DND-41 (cell line): ENCODE results near the gene ST8SIA2.

ENCODE experiments used
- ATAC-seq: fragments of 200-7000 bp; cut with Tn5 transposase; 3 replicates; pipeline ENCODE4 v1.9.1; 2021; ENCODE audit warnings: low read depth; ENCODE audit not compliant: insufficient read depth
- DNase-seq: peaks from one replicate; pipeline ENCODE4 v3.0.0-alpha.2; 2020
- H2AFZ ChIP-seq: 2 replicates; pipeline ENCODE4 v1.6.0; 2012; ENCODE audit warnings: low read depth, low read length
- H3K27ac ChIP-seq: 2 replicates; pipeline ENCODE4 v1.5.1; 2012; ENCODE audit warnings: low read length, inconsistent platforms
- H3K27me3 ChIP-seq: fragments of 200-600 bp; sonication (generic); 2 replicates; pipeline ENCODE4 v1.6.0; 2012; ENCODE audit warnings: low read length, mild to moderate bottlenecking, inconsistent platforms; ENCODE audit not compliant: insufficient read depth, poor library complexity
- H3K36me3 ChIP-seq: 2 replicates; pipeline ENCODE4 v1.5.1; 2012; ENCODE audit warnings: low read length, inconsistent platforms; ENCODE audit not compliant: insufficient read depth
- H3K4me1 ChIP-seq: 2 replicates; pipeline ENCODE4 v1.5.1; 2012; ENCODE audit warnings: mild to moderate bottlenecking, low read length; ENCODE audit not compliant: insufficient read depth
- H3K4me2 ChIP-seq: 2 replicates; pipeline ENCODE4 v1.6.0; 2012; ENCODE audit warnings: mild to moderate bottlenecking, moderate library complexity, low read length, inconsistent platforms; ENCODE audit not compliant: insufficient read depth
- H3K4me3 ChIP-seq, 2 experiments: fragments of 200-600 bp in 1 of 2; shearing (Covaris generic) in 1 of 2; 2 replicates each; pipeline ENCODE4 v1.5.1; 2012 to 2016; ENCODE audit warnings: inconsistent platforms in 2 of 2, low read length in 2 of 2, mild to moderate bottlenecking in 2 of 2, low read depth in 1 of 2, moderate library complexity in 1 of 2
- H3K79me2 ChIP-seq: 2 replicates; pipeline ENCODE4 v1.6.0; 2012; ENCODE audit warnings: low read length, inconsistent platforms; ENCODE audit not compliant: insufficient read depth
- H3K9ac ChIP-seq: 2 replicates; pipeline ENCODE4 v1.6.0; 2012; ENCODE audit warnings: low read depth, mild to moderate bottlenecking, inconsistent platforms, low read length, moderate library complexity
- H3K9me3 ChIP-seq: 2 replicates; pipeline ENCODE4 v1.5.1; 2012; ENCODE audit warnings: low read length, moderate library complexity, mild to moderate bottlenecking, inconsistent platforms; ENCODE audit not compliant: insufficient read depth, severe bottlenecking
- H4K20me1 ChIP-seq: 2 replicates; pipeline ENCODE4 v1.6.0; 2012; ENCODE audit warnings: low read length; ENCODE audit not compliant: insufficient read depth
- EZH2 ChIP-seq: IDR thresholded peaks from 3 replicates; pipeline ENCODE4 v1.6.1; 2012; ENCODE audit warnings: borderline replicate concordance, low read depth, mild to moderate bottlenecking, moderate library complexity, low read length, inconsistent platforms; ENCODE audit not compliant: severe bottlenecking
- TF ChIP-seq, protein P1 (sequence below): IDR thresholded peaks from 2 replicates; pipeline ENCODE4 v1.5.1; 2012; ENCODE audit warnings: borderline replicate concordance, low read length, moderate library complexity, mild to moderate bottlenecking; ENCODE audit not compliant: poor library complexity, severe bottlenecking; ENCODE audit errors: extremely low read depth

Gene ST8SIA2

GRCh38 chr15:92410537-92410936, 16.9 kb downstream of the ST8SIA2 start:
- H2AFZ ChIP-seq, result no peak overlapping the region
- H3K27me3 ChIP-seq, result peaks cover 8% of the 10 kb centered on the region
- no peaks in the 10 kb centered on the region for H3K4me1 ChIP-seq
- no peaks in the 10 kb centered on the region for H4K20me1 ChIP-seq
- no peaks in the 10 kb centered on the region for H3K9me3 ChIP-seq
- H3K79me2 ChIP-seq, result no peaks in the 10 kb centered on the region
- no peak overlapping the region for H3K4me2 ChIP-seq
- H3K36me3 ChIP-seq, result no peaks in the 10 kb centered on the region
- no peak for TF ChIP-seq EZH2
- TF ChIP-seq, protein P1, sequence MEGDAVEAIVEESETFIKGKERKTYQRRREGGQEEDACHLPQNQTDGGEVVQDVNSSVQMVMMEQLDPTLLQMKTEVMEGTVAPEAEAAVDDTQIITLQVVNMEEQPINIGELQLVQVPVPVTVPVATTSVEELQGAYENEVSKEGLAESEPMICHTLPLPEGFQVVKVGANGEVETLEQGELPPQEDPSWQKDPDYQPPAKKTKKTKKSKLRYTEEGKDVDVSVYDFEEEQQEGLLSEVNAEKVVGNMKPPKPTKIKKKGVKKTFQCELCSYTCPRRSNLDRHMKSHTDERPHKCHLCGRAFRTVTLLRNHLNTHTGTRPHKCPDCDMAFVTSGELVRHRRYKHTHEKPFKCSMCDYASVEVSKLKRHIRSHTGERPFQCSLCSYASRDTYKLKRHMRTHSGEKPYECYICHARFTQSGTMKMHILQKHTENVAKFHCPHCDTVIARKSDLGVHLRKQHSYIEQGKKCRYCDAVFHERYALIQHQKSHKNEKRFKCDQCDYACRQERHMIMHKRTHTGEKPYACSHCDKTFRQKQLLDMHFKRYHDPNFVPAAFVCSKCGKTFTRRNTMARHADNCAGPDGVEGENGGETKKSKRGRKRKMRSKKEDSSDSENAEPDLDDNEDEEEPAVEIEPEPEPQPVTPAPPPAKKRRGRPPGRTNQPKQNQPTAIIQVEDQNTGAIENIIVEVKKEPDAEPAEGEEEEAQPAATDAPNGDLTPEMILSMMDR, result no peak
- H3K9ac ChIP-seq, result no peak overlapping the region
- DNase-seq (no peak), ATAC-seq (no peak)
- H3K27ac ChIP-seq, result no peak overlapping the region
- no peak overlapping the region for H3K4me3 ChIP-seq

DNA sequence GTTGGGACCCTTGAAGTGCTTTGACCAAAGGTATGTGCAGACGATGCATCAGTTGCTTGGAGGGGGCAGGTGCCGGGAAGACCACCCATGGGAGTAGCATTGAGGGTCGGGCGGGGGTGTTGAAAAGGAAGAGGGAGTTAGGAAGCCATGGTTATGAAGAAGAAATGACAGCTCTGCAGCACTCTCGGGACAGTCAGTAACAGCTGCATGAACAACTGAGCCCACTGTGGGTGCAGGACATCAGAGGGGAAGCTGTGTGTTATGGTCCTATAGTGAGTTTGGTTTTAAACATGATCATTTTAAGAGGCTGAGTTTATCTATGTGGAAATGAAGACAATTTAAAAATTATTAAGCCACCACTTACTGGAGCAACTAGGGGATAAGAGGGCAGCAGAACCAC, 17.6 kb downstream of the ST8SIA2 start:
- no peak overlapping the region for H3K4me2 ChIP-seq
- no peaks in the 10 kb centered on the region for H3K4me1 ChIP-seq
- DNase-seq (no peak), ATAC-seq (no peak)
- no peak overlapping the region for H3K27ac ChIP-seq
- H2AFZ ChIP-seq, result no peak overlapping the region
- no peak overlapping the region for H3K4me3 ChIP-seq
- H3K27me3 ChIP-seq, result peaks cover 8% of the 10 kb centered on the region
- H4K20me1 ChIP-seq, result no peaks in the 10 kb centered on the region
- TF ChIP-seq, protein P1, result no peak
- TF ChIP-seq EZH2, result no peak
- H3K79me2 ChIP-seq, result no peaks in the 10 kb centered on the region
- H3K9ac ChIP-seq, result no peak overlapping the region
- H3K36me3 ChIP-seq, result no peaks in the 10 kb centered on the region
- H3K9me3 ChIP-seq, result no peaks in the 10 kb centered on the region

GRCh38 chr15:92413510-92413909, 19.8 kb downstream of the ST8SIA2 start:
- H3K4me1 ChIP-seq, result no peaks in the 10 kb centered on the region
- H3K9ac ChIP-seq, result no peak overlapping the region
- ATAC-seq, result no peak
- H3K27ac ChIP-seq, result no peak overlapping the region
- H3K27me3 ChIP-seq, result peaks cover 6% of the 10 kb centered on the region
- H3K79me2 ChIP-seq, result no peaks in the 10 kb centered on the region
- H3K9me3 ChIP-seq, result no peaks in the 10 kb centered on the region
- no peak for DNase-seq
- H3K4me2 ChIP-seq, result no peak overlapping the region
- H3K4me3 ChIP-seq, result no peak overlapping the region
- H4K20me1 ChIP-seq, result no peaks in the 10 kb centered on the region
- TF ChIP-seq EZH2, result no peak
- TF ChIP-seq, protein P1, result no peak
- H2AFZ ChIP-seq, result no peak overlapping the region
- H3K36me3 ChIP-seq, result no peaks in the 10 kb centered on the region

GRCh38 chr15:92415639-92416297, 22.1 kb downstream of the ST8SIA2 start:
- H3K79me2 ChIP-seq, result no peaks in the 10 kb centered on the region
- TF ChIP-seq, protein P1, result no peak
- no peak for TF ChIP-seq EZH2
- no peak overlapping the region for H3K4me3 ChIP-seq
- H3K36me3 ChIP-seq, result no peaks in the 10 kb centered on the region
- no peak for DNase-seq
- no peak for ATAC-seq
- no peaks in the 10 kb centered on the region for H3K4me1 ChIP-seq
- peaks cover 6% of the 10 kb centered on the region for H3K27me3 ChIP-seq
- H3K9ac ChIP-seq, result no peak overlapping the region
- no peak overlapping the region for H2AFZ ChIP-seq
- no peak overlapping the region for H3K27ac ChIP-seq
- no peak overlapping the region for H3K4me2 ChIP-seq
- no peaks in the 10 kb centered on the region for H4K20me1 ChIP-seq
- no peaks in the 10 kb centered on the region for H3K9me3 ChIP-seq
